Cardiac fibroblast (primary cell): ENCODE measurements around the gene SH2D1B.
A peak's percentile ranks its signal among the peaks of the same experiment; 100 is the strongest.

Experiments
- DNase-seq, 2 donors: peaks; one replicate each; pipeline versions ENCODE4 v3.0.0 to v3.0.0-alpha.2; 2010; ENCODE audit warnings: low read depth in 2 of 2
- H3K4me3 ChIP-seq, 2 donors: replicated peaks in 1 of 2; 1 replicate in 1 of 2; 2 replicates in 1 of 2; pipeline ENCODE4 v1.5.1; 2011; ENCODE audit warnings: low read depth in 2 of 2, low read length in 2 of 2, mild to moderate bottlenecking in 2 of 2, moderate library complexity in 1 of 2
- CTCF ChIP-seq: IDR thresholded peaks from one replicate; pipeline ENCODE4 v1.5.1; 2011; ENCODE audit warnings: low read depth, mild to moderate bottlenecking, low read length, inconsistent platforms

The SH2D1B gene

GRCh38 chr1:162373541-162374260 lies 38.2 kb downstream of the SH2D1B start:
- H3K4me3 ChIP-seq, result no peak overlapping the region
- peak; percentile 54 to 84 for DNase-seq
- no peak for TF ChIP-seq CTCF

GRCh38 chr1:162373072-162373427 lies 38.9 kb downstream of the SH2D1B start:
- TF ChIP-seq CTCF, result no peak
- DNase-seq, result no peak
- no peak overlapping the region for H3K4me3 ChIP-seq

- H3K4me3 ChIP-seq, result no peak overlapping the region
- no peak for TF ChIP-seq CTCF
- DNase-seq, result no peak
Measured at GRCh38 chr1:162372159-162373071, 39.5 kb downstream of the SH2D1B start.

GRCh38 chr1:162371611-162372010 lies 40.3 kb downstream of the SH2D1B start:
- peak in 1 of 2 donors; percentile 52 for DNase-seq
- no peak for TF ChIP-seq CTCF
- H3K4me3 ChIP-seq, result no peak overlapping the region

- DNase-seq, result no peak
- no peak for TF ChIP-seq CTCF
- no peak overlapping the region for H3K4me3 ChIP-seq
Measured at GRCh38 chr1:162370721-162371120, 41.2 kb downstream of the SH2D1B start.

- no peak for DNase-seq
- no peak overlapping the region for H3K4me3 ChIP-seq
- no peak for TF ChIP-seq CTCF
Measured at GRCh38 chr1:162370161-162370560, 41.8 kb downstream of the SH2D1B start.
